ENCODE measurements around the gene CSF1. TPM values are rescaled to one million over a fixed set of nuclear protein-coding genes. Genes with fewer than 3 reads are reported as not detected.

The CSF1 gene
- total and polyA plus RNA-seq, 2 experiments from 2014 or later, result 9.1 to 19.1 TPM

GRCh38 chr1:109944541-109944940 is 33.9 kb downstream of the CSF1 start:
- Histone ChIP-seq H3K9me3 (ENCODE audit: low read depth) (no peaks in the 10 kb centered on the region), H3K4me2 (no peak overlapping the region), H3K79me2 (no peaks in the 10 kb centered on the region), H4K20me1 (ENCODE audit: insufficient read depth, poor library complexity, severe bottlenecking) (no peaks in the 10 kb centered on the region), H3K36me3 (replicated peaks; ENCODE audit: insufficient read depth, low read depth) (no peaks in the 10 kb centered on the region), H2AFZ (no peak overlapping the region), H3K27ac (no peak overlapping the region), H3K27me3 (no peaks in the 10 kb centered on the region), H3K4me1 (ENCODE audit: insufficient read depth) (no peaks in the 10 kb centered on the region), H3K9me2 (replicated peaks; ENCODE audit: insufficient read depth) (no peaks in the 10 kb centered on the region), H3K4me3 (no peak overlapping the region)
- no peak for DNase-seq (ENCODE audit: low spot score)
- no peak for TF ChIP-seq EZH2 (IDR thresholded peaks at IDR 0.05; ENCODE audit: borderline replicate concordance)
- no peak for TF ChIP-seq EZH2phosphoT487 (IDR thresholded peaks at IDR 0.05; ENCODE audit: low read depth, severe bottlenecking, unreplicated experiment)
- no peak for TF ChIP-seq CTCF (IDR thresholded peaks at IDR 0.05; ENCODE audit: poor library complexity)
- 92% methylated on average over 2 of the region's 2 CpGs for WGBS (ENCODE audit: low lambda C conversion rate, missing lambda C conversion rate)

GRCh38 chr1:109946511-109946910 is 35.9 kb downstream of the CSF1 start:
- H2AFZ ChIP-seq, result no peak overlapping the region
- WGBS (ENCODE audit: low lambda C conversion rate, missing lambda C conversion rate), result 85% methylated on average over 6 of the region's 6 CpGs

GRCh38 chr1:109947582-109948284 is 37.1 kb downstream of the CSF1 start:
- Histone ChIP-seq H3K36me3 (replicated peaks; ENCODE audit: insufficient read depth, low read depth) (no peaks in the 10 kb centered on the region), H3K9me3 (ENCODE audit: low read depth) (no peaks in the 10 kb centered on the region), H3K4me3 (no peak overlapping the region), H4K20me1 (ENCODE audit: insufficient read depth, poor library complexity, severe bottlenecking) (no peaks in the 10 kb centered on the region), H3K79me2 (no peaks in the 10 kb centered on the region), H2AFZ (no peak overlapping the region), H3K9me2 (replicated peaks; ENCODE audit: insufficient read depth) (no peaks in the 10 kb centered on the region), H3K27me3 (no peaks in the 10 kb centered on the region), H3K4me2 (no peak overlapping the region), H3K27ac (no peak overlapping the region), H3K4me1 (ENCODE audit: insufficient read depth) (no peaks in the 10 kb centered on the region)
- DNase-seq (ENCODE audit: low spot score), result no peak
- TF ChIP-seq EZH2phosphoT487 (IDR thresholded peaks at IDR 0.05; ENCODE audit: low read depth, severe bottlenecking, unreplicated experiment) (no peak), CTCF (IDR thresholded peaks at IDR 0.05; ENCODE audit: poor library complexity) (no peak), EZH2 (IDR thresholded peaks at IDR 0.05; ENCODE audit: borderline replicate concordance) (no peak)
- whole genome bisulfite sequencing (ENCODE audit: low lambda C conversion rate, missing lambda C conversion rate), result 67% methylated on average over 10 of the region's 10 CpGs

More at GRCh38 chr1:109946511-109946910, 35.9 kb downstream of the CSF1 start:
- no peaks in the 10 kb centered on the region for H3K4me1 ChIP-seq (ENCODE audit: insufficient read depth)
- no peaks in the 10 kb centered on the region for H4K20me1 ChIP-seq (ENCODE audit: insufficient read depth, poor library complexity, severe bottlenecking)
- H3K4me3 ChIP-seq, result no peak overlapping the region
- H3K9me2 ChIP-seq (replicated peaks; ENCODE audit: insufficient read depth), result no peaks in the 10 kb centered on the region
- no peak overlapping the region for H3K27ac ChIP-seq
- H3K79me2 ChIP-seq, result no peaks in the 10 kb centered on the region
- no peak overlapping the region for H3K4me2 ChIP-seq
- no peak for DNase-seq (ENCODE audit: low spot score)
- H3K36me3 ChIP-seq (replicated peaks; ENCODE audit: insufficient read depth, low read depth), result no peaks in the 10 kb centered on the region
- no peaks in the 10 kb centered on the region for H3K27me3 ChIP-seq
- no peak for TF ChIP-seq EZH2phosphoT487 (IDR thresholded peaks at IDR 0.05; ENCODE audit: low read depth, severe bottlenecking, unreplicated experiment)
- no peak for TF ChIP-seq EZH2 (IDR thresholded peaks at IDR 0.05; ENCODE audit: borderline replicate concordance)
- TF ChIP-seq CTCF (IDR thresholded peaks at IDR 0.05; ENCODE audit: poor library complexity), result no peak
- no peaks in the 10 kb centered on the region for H3K9me3 ChIP-seq (ENCODE audit: low read depth)
